GM23338 (cell line): ENCODE data around the gene SBSN.

Experiments
- CTCF ChIP-seq, 2 experiments: fragments of 200-600 bp in 1 of 2; sonication (generic) in 1 of 2; conservative IDR thresholded peaks; 2 replicates each; pipeline versions ENCODE4 v1.5.1 to v1.6.1; 2016 to 2017; ENCODE audit warnings: antibody characterized with exemption in 2 of 2, low read depth in 2 of 2, mild to moderate bottlenecking in 2 of 2, moderate library complexity in 1 of 2
- EZH2 ChIP-seq: fragments of 200-600 bp; sonication (generic); IDR thresholded peaks from one replicate; pipeline ENCODE4 v1.8.0; 2017; ENCODE audit warnings: antibody characterized with exemption, mild to moderate bottlenecking, low read depth; ENCODE audit not compliant: unreplicated experiment
- POLR2AphosphoS5 ChIP-seq: IDR thresholded peaks from 2 replicates; pipeline ENCODE4 v1.6.1; 2016; ENCODE audit warnings: antibody characterized with exemption, low read depth

GRCh38 chr19:35545855-35546381 is 17.8 kb upstream of the SBSN start:
- TF ChIP-seq CTCF (conservative IDR thresholded peaks at IDR 0.05; ENCODE audit: low read depth in 2 of 2) (no peak), EZH2 (no peak), POLR2AphosphoS5 (no peak)
